ENCODE results near the gene MT1E. TPM values are rescaled to one million over a fixed set of nuclear protein-coding genes. Genes with fewer than 3 reads are reported as not detected.

The MT1E gene
- total RNA-seq, 1 experiment from 2014 or later = not detected

- Histone ChIP-seq H3K9me2 (replicated peaks; ENCODE audit: low read length) (no peaks in the 10 kb centered on the region), H3K9me3 (ENCODE audit: low read length) (no peaks in the 10 kb centered on the region), H3K4me2 (ENCODE audit: low read length) (no peak overlapping the region), H3K4me3 (ENCODE audit: low read length) (no peak overlapping the region), H3K27me3 (ENCODE audit: low read length) (no peaks in the 10 kb centered on the region), H3K79me2 (ENCODE audit: low read length) (no peaks in the 10 kb centered on the region), H2AFZ (ENCODE audit: low read length) (no peak overlapping the region), H3K9ac (ENCODE audit: low read length) (no peak overlapping the region), H3K4me1 (ENCODE audit: insufficient read depth, low read length) (peaks cover 9% of the 10 kb centered on the region), H3F3A (ENCODE audit: low read length, unreplicated experiment) (no peaks in the 10 kb centered on the region), H3K36me3 (ENCODE audit: low read depth, low read length) (no peaks in the 10 kb centered on the region), H4K20me1 (ENCODE audit: low read length) (no peaks in the 10 kb centered on the region), H3K27ac (ENCODE audit: low read length) (no peak overlapping the region)
- TF ChIP-seq EZH2 (IDR thresholded peaks at IDR 0.05; ENCODE audit: low read length, unreplicated experiment) (no peak), EZH2phosphoT487 (IDR thresholded peaks at IDR 0.05; ENCODE audit: borderline replicate concordance, low read length) (no peak)
- TF ChIP-seq, protein P1, sequence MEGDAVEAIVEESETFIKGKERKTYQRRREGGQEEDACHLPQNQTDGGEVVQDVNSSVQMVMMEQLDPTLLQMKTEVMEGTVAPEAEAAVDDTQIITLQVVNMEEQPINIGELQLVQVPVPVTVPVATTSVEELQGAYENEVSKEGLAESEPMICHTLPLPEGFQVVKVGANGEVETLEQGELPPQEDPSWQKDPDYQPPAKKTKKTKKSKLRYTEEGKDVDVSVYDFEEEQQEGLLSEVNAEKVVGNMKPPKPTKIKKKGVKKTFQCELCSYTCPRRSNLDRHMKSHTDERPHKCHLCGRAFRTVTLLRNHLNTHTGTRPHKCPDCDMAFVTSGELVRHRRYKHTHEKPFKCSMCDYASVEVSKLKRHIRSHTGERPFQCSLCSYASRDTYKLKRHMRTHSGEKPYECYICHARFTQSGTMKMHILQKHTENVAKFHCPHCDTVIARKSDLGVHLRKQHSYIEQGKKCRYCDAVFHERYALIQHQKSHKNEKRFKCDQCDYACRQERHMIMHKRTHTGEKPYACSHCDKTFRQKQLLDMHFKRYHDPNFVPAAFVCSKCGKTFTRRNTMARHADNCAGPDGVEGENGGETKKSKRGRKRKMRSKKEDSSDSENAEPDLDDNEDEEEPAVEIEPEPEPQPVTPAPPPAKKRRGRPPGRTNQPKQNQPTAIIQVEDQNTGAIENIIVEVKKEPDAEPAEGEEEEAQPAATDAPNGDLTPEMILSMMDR (conservative IDR thresholded peaks at IDR 0.05; ENCODE audit: low read depth, low read length) = no peak
- CTCF ChIA-PET = interaction anchor here (0.6 kb wide), 1 partner anchor 71 kb away, joined by 4 read pairs; no protein-coding TSS in a partner anchor
- intact Hi-C loops (cut with micrococcal nuclease) = no loop called here
- ATAC-seq (no peak), DNase-seq (no peak)
- no TSS peak for BruUV-seq (replicated peaks)
- POLR2A ChIA-PET (ENCODE audit: unreplicated experiment) = no interaction called here
Observed at GRCh38 chr16:56631197-56631596, 5.6 kb downstream of the MT1E start.

- Histone ChIP-seq H2AFZ (ENCODE audit: low read length) (peak overlapping the region; percentile 91), H3K9me3 (ENCODE audit: low read length) (no peaks in the 10 kb centered on the region), H3K4me1 (ENCODE audit: insufficient read depth, low read length) (peaks cover 5% of the 10 kb centered on the region), H3K36me3 (ENCODE audit: low read depth, low read length) (no peaks in the 10 kb centered on the region), H3K9ac (ENCODE audit: low read length) (peak overlapping the region; percentile 27; the same call in 1 of the 2 replicates), H4K20me1 (ENCODE audit: low read length) (no peaks in the 10 kb centered on the region), H3K4me3 (ENCODE audit: low read length) (peak overlapping the region; percentile 67), H3K9me2 (replicated peaks; ENCODE audit: low read length) (no peaks in the 10 kb centered on the region), H3K4me2 (ENCODE audit: low read length) (peak overlapping the region; percentile 80), H3K27me3 (ENCODE audit: low read length) (no peaks in the 10 kb centered on the region), H3F3A (ENCODE audit: low read length, unreplicated experiment) (no peaks in the 10 kb centered on the region), H3K27ac (ENCODE audit: low read length) (no peak overlapping the region), H3K79me2 (ENCODE audit: low read length) (no peaks in the 10 kb centered on the region)
- ATAC-seq (peak; percentile 42; the same call in 1 of the 2 replicates), DNase-seq (no peak)
- CTCF ChIA-PET = no interaction called here
- no TSS peak for BruUV-seq (replicated peaks)
- TF ChIP-seq, protein P1 (conservative IDR thresholded peaks at IDR 0.05; ENCODE audit: low read depth, low read length) = no peak
- TF ChIP-seq EZH2phosphoT487 (IDR thresholded peaks at IDR 0.05; ENCODE audit: borderline replicate concordance, low read length) (no peak), EZH2 (IDR thresholded peaks at IDR 0.05; ENCODE audit: low read length, unreplicated experiment) (no peak)
- POLR2A ChIA-PET (ENCODE audit: unreplicated experiment) = no interaction called here
- intact Hi-C loops (cut with micrococcal nuclease) = no loop called here
Observed at GRCh38 chr16:56631832-56632155, 6.2 kb downstream of the MT1E start.

DNA sequence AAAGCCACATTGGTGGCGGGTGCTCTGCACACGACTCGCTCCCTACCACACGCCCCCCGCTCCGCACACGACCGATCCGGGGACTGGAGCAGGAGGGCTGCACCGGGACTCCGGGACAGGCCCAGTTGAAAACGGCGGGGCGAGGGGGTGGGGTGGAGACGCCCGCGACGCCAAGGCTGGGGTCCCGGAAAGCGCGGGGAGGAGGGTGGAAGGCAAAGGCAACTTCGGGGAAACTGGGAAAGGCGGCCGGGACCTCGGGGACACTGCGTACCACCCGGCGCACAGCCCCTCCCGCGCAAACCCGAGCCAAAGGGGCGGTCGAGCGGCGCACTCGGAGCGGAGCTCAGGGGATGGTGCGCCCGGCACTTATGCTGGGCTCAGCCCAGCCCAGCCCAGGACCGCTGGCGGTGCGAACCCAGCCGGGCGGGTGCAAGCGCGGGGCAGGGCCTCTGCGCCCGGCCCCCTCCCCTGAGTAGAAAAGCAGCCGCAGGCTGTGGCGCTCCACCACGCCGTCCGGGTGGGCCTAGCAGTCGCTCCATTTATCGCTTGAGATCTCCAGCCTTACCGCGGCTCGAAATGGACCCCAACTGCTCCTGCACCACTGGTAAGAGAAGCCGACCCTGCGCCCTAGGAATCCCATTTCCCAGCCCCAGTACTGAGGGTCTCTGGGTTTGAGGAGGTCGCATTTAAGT is 6.7 kb downstream of the MT1E start, which contains the start of gene MT1M:
Gene MT1M (plus strand): TSS at position 504 of the 692 bp plus-strand sequence. CDS start 73 bp downstream, at position 577.
- intact Hi-C loops (cut with micrococcal nuclease) = no loop called here
- Histone ChIP-seq H3K79me2 (ENCODE audit: low read length) (no peaks in the 10 kb centered on the region), H3K9me3 (ENCODE audit: low read length) (no peaks in the 10 kb centered on the region), H4K20me1 (ENCODE audit: low read length) (no peaks in the 10 kb centered on the region), H3K4me3 (ENCODE audit: low read length) (peak within 1 kb of the TSS; percentile 67), H3K4me1 (ENCODE audit: insufficient read depth, low read length) (no peaks in the 10 kb centered on the region; the same call in 1 of the 2 replicates), H3F3A (ENCODE audit: low read length, unreplicated experiment) (no peaks in the 10 kb centered on the region), H3K36me3 (ENCODE audit: low read depth, low read length) (no peaks in the 10 kb centered on the region), H3K4me2 (ENCODE audit: low read length) (peak within 1 kb of the TSS; percentile 80), H3K27me3 (ENCODE audit: low read length) (no peaks in the 10 kb centered on the region), H2AFZ (ENCODE audit: low read length) (peak within 1 kb of the TSS; percentile 91), H3K27ac (ENCODE audit: low read length) (no peak within 1 kb of the TSS), H3K9ac (ENCODE audit: low read length) (peak within 1 kb of the TSS; percentile 27; the same call in 1 of the 2 replicates), H3K9me2 (replicated peaks; ENCODE audit: low read length) (no peaks in the 10 kb centered on the region)
- TF ChIP-seq, protein P1 (conservative IDR thresholded peaks at IDR 0.05; ENCODE audit: low read depth, low read length) = no peak
- TF ChIP-seq EZH2phosphoT487 (IDR thresholded peaks at IDR 0.05; ENCODE audit: borderline replicate concordance, low read length) (no peak), EZH2 (IDR thresholded peaks at IDR 0.05; ENCODE audit: low read length, unreplicated experiment) (no peak)
- BruUV-seq (replicated peaks) = no TSS peak
- ChIA-PET CTCF (no interaction called here), POLR2A (ENCODE audit: unreplicated experiment) (no interaction called here)
- peak; percentile 22 for DNase-seq
- peak; percentile 79 for ATAC-seq

Data from PC-3 (cell line).